Measurements from ENCODE around the gene USP20. TPM values are rescaled to one million over a fixed set of nuclear protein-coding genes. Genes with fewer than 3 reads are reported as not detected.
A peak's percentile ranks its signal among the peaks of the same experiment; 100 is the strongest.

USP20 gene
- total and polyA plus RNA-seq, 4 donors, result 15.7 to 24.1 (median 21.4) TPM

DNA sequence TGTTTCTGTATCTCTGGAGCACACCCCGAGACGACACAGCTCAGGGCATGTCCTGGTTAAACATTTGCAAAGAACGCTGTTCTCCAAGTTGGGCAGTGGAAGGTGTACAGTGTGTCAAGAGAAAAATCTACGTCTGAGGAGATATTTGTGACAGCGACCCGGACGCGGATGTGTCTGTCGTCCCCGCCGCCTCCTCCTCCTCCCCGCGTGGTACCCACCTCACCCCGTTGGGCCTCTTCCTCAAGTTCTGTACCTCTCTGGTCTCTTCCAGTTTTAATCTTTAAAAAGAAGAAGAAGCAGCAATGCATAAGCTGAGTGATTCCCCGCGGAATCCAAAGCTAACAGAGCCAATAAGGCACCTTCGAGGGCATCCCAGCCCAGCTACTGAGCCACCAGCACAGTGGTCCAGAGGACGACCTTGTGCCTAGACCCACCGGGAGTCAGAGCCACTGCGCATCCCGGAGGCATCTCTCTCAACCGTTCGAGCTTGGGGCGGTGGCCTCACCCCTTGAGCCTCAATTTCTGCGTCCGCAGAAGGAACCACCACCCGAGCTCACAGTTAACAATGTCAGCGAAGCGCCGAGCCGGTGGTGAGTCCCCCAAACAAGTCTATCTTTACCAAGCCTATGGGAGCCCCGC, 650 bp upstream of the USP20 start:
- no peak for DNase-seq
- ATAC-seq (ENCODE audit: insufficient read depth, low FRiP score), result peak; percentile 4
- WGBS, 2 donors, result 2% methylated on average over 32 of the region's 32 CpGs

DNA sequence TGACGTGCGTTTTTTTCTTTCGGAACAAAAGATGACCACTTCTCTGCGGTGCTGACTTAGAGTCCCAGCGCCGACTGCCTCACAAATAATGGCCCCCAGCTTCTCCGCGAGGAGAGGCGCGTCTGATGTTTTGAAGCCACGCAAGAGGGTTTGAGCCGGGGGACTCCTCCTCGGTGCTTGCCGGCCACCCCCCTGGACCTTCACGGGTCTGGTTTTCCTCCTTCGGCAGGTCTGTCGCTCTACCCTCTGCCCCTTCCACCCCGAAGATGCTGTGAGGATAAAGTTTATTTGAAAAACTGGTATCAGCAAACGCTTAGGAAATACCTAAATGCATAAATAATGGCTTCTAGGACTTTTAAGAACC, 584 bp downstream of the USP20 start:
- Histone ChIP-seq H3K4me1 (ENCODE audit: control insufficient read depth in 5 of 5, insufficient read depth in 5 of 5, low read length in 5 of 5) (peaks cover 0 to 19% (median 8%) of the 10 kb centered on the region in 5 donors), H3K4me3 (peak overlapping the region; percentile 93), H3K36me3 (ENCODE audit: control insufficient read depth in 4 of 4, insufficient read depth in 4 of 4, low read length in 4 of 4) (peaks cover 0 to 14% (median 5%) of the 10 kb centered on the region in 4 donors), H3K9ac (ENCODE audit: insufficient read depth in 1 of 2, low read length in 2 of 2) (peak overlapping the region; percentile 27 to 46), H3K27ac (ENCODE audit: low read depth in 1 of 2, low read length in 1 of 2) (peak overlapping the region; percentile 77 to 84), H3K9me3 (ENCODE audit: control insufficient read depth in 4 of 4, insufficient read depth in 3 of 4, low read length in 3 of 4) (no peaks in the 10 kb centered on the region), H3K27me3 (ENCODE audit: control insufficient read depth in 3 of 3, insufficient read depth in 3 of 3, low read length in 2 of 3) (no peaks in the 10 kb centered on the region)
- no peak for ATAC-seq (ENCODE audit: insufficient read depth, low FRiP score)
- 0 to 1% methylated on average over 19 of the region's 19 CpGs for WGBS, 2 donors
- DNase-seq, result no peak
- TF ChIP-seq, protein P1, sequence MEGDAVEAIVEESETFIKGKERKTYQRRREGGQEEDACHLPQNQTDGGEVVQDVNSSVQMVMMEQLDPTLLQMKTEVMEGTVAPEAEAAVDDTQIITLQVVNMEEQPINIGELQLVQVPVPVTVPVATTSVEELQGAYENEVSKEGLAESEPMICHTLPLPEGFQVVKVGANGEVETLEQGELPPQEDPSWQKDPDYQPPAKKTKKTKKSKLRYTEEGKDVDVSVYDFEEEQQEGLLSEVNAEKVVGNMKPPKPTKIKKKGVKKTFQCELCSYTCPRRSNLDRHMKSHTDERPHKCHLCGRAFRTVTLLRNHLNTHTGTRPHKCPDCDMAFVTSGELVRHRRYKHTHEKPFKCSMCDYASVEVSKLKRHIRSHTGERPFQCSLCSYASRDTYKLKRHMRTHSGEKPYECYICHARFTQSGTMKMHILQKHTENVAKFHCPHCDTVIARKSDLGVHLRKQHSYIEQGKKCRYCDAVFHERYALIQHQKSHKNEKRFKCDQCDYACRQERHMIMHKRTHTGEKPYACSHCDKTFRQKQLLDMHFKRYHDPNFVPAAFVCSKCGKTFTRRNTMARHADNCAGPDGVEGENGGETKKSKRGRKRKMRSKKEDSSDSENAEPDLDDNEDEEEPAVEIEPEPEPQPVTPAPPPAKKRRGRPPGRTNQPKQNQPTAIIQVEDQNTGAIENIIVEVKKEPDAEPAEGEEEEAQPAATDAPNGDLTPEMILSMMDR (IDR thresholded peaks at IDR 0.05; ENCODE audit: control extremely low read depth, extremely low read depth), result no peak

More for the DNA sequence above, 650 bp upstream of the USP20 start:
- Histone ChIP-seq H3K4me3 (peak overlapping the region; percentile 60), H3K9me3 (ENCODE audit: control insufficient read depth in 4 of 4, insufficient read depth in 3 of 4, low read length in 3 of 4) (no peaks in the 10 kb centered on the region), H3K27me3 (ENCODE audit: control insufficient read depth in 3 of 3, insufficient read depth in 3 of 3, low read length in 2 of 3) (no peaks in the 10 kb centered on the region), H3K27ac (ENCODE audit: low read depth in 1 of 2, low read length in 1 of 2) (peak overlapping the region; percentile 54 to 94), H3K4me1 (ENCODE audit: control insufficient read depth in 5 of 5, insufficient read depth in 5 of 5, low read length in 5 of 5) (peaks cover 0 to 19% (median 8%) of the 10 kb centered on the region in 5 donors), H3K9ac (ENCODE audit: insufficient read depth in 1 of 2, low read length in 2 of 2) (peak overlapping the region; percentile 77 to 80), H3K36me3 (ENCODE audit: control insufficient read depth in 4 of 4, insufficient read depth in 4 of 4, low read length in 4 of 4) (peaks cover 0 to 20% (median 11%) of the 10 kb centered on the region in 4 donors)
- TF ChIP-seq, protein P1 (IDR thresholded peaks at IDR 0.05; ENCODE audit: control extremely low read depth, extremely low read depth), result no peak

DNA sequence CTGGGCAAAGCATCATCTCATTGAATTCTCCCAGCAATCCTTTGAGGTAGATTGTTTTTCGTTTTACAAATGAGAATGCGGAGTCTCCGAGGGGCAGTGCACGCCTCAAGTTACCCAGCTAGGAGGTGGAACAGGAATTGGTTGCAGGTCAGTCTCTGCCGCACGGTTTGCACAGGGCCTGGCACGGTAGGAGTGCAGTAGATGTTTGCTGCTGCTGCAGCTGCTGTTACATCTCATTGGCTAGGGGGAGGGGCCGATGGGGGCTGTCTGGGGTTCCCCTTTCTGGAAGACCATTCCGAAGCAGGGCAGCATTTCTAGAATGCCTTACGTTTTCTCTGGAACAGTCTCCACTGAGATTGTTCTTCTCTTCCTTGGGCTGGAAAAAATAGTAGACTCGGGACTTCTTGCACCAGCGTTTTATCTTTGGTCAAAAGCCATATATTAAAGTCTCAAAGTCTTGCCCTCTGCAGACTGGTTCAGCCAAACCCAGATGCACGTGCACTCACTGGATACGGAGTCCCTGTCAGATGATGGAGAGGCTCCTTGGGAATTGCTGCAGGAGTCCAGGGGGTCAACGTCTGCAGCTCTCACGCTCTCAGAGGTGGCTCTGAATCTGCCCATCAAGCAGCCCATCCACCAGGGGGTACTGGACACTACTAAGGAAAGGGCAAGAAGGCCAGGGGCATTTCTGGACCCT, 1.2 kb downstream of the USP20 start:
- TF ChIP-seq, protein P1 (IDR thresholded peaks at IDR 0.05; ENCODE audit: control extremely low read depth, extremely low read depth), result no peak
- DNase-seq, result peak in 1 of 3 donors; percentile 10
- Histone ChIP-seq H3K36me3 (ENCODE audit: control insufficient read depth in 4 of 4, insufficient read depth in 4 of 4, low read length in 4 of 4) (peaks cover 0 to 14% (median 2%) of the 10 kb centered on the region in 4 donors), H3K9ac (ENCODE audit: insufficient read depth in 1 of 2, low read length in 2 of 2) (peak overlapping the region; percentile 27 to 46), H3K4me3 (no peak overlapping the region), H3K4me1 (ENCODE audit: control insufficient read depth in 5 of 5, insufficient read depth in 5 of 5, low read length in 5 of 5) (peaks cover 0 to 19% (median 8%) of the 10 kb centered on the region in 5 donors), H3K9me3 (ENCODE audit: control insufficient read depth in 4 of 4, insufficient read depth in 3 of 4, low read length in 3 of 4) (no peaks in the 10 kb centered on the region), H3K27me3 (ENCODE audit: control insufficient read depth in 3 of 3, insufficient read depth in 3 of 3, low read length in 2 of 3) (no peaks in the 10 kb centered on the region), H3K27ac (ENCODE audit: low read depth in 1 of 2, low read length in 1 of 2) (no peak overlapping the region)
- ATAC-seq (ENCODE audit: insufficient read depth, low FRiP score), result no peak
- WGBS, 2 donors, result 26 to 39% methylated on average over 16 of the region's 16 CpGs

Data from lung (tissue), 12 donors.